ENCODE results near the gene FRS3.

DNA sequence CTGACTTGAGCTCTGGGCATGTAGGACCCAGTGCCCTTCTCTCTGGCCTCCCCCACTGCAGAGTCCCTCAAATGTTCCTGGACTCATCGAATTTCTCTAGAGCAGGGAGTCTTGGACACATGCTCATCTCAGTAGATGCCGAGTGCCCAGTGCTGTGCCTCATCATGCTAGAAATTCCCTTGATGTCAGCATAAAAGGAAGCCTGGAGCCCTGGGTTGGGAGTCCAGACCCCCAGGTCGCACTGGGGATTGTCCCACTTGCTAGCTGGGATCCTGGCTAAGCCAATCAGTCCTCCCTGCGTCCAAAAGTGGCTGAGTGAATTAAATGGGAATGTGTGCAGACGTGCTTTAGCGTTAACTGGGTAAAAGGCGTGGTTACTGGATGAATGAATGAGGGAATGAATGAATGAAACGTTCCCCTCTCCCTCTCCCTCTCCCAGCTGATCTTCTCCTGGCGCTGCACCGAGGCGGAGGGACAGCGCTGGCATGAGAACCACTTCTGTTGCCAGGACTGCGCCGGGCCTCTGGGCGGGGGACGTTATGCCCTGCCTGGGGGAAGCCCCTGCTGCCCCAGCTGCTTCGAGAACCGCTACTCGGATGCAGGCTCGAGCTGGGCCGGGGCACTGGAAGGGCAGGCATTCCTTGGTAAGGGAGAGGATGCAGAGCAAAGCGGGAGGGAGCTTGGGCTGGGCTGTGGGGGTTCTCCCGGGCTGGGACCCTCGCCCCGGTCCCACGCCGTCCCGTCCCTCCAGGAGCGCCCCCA is 6.2 kb upstream of the FRS3 start:
- TF ChIP-seq POLR2A (IDR thresholded peaks at IDR 0.05; ENCODE audit: extremely low read depth, insufficient read length) (no peak), CTCF (IDR thresholded peaks at IDR 0.05; ENCODE audit: low read depth, low read length) (no peak)
- TF ChIP-seq, protein P1, sequence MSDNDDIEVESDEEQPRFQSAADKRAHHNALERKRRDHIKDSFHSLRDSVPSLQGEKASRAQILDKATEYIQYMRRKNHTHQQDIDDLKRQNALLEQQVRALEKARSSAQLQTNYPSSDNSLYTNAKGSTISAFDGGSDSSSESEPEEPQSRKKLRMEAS (IDR thresholded peaks at IDR 0.05; ENCODE audit: low read depth, low read length), result no peak
